CMK (cell line): ENCODE data around the gene GALNT14.

ENCODE experiments used
- DNase-seq: peaks from one replicate; pipeline ENCODE4 v3.0.0-alpha.2; 2010; ENCODE audit warnings: low read depth

GALNT14 gene

DNA sequence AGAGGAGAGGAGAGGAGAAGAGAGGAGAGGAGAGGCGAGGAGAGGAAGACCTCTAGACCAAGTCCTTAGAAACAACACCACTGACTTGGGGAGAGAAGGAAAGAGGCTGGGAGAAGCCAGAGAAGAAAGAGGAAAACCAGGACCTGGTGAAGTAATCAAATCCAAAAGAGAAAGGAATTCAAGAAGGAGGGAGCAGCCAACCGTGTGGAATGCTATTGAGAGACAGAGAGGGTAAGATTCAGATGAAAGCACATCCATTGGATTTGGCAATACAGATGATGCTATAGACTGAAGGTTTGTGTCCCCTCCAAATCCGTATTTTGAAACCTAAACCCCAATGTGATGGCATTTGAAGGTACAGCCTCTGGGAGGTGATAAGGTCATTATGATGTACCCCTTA lies 50.7 kb downstream of the GALNT14 start:
- DNase-seq: no peak

DNA sequence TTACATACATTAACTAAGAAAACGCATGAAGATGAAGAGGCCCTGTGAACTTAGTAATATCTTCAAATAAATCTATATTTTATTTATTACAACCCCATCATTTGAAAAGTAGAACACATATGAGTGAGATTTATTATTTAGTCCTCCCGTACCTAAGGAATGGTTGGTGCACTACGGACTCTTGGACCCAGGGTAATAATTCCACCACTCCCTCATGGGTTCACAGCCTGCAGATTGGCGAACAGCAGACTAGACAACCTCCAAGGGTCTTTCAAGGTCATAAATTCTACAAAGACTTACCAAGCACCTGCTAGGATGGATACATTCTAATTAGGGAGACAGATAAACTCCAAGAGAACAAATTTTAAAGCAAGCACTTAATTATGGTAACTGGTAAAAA lies 51.6 kb downstream of the GALNT14 start:
- DNase-seq: no peak

DNA sequence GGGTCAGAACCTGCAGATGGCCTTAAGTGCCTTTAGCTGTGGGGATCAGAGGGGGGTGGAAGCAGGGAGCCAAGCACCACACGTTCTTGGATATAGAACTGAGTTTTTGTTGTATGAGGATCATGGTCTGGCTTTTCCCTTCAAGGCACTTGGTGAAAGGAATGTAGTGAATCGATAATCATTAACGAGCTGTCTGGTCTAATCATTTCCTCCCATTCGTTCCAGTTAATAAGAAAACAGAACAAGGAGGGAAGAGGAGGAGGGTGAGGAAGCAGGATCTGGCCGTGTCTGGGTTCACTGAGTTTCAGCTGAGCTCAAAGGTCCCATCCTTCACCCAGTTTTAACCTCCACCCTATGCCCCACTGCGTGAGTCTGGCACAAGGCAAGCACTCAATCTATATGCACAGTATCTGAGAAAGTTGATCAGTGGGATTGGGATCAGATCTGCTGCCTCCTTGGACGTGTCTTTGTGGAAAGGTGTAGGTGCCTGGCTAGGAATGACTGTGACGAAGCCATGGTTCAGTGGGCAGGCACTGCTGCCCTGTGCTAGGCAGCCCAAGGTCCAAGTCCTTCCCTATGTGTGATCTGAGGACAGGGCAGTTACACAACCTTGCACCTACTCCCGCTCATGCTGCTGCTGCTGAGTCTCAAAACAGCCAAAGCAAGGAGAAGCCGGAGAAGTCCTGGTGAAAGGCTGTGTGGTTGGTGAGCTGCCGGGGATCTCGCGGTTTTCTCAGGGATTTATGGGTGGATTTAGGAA lies 54.8 kb downstream of the GALNT14 start:
- DNase-seq: no peak

DNA sequence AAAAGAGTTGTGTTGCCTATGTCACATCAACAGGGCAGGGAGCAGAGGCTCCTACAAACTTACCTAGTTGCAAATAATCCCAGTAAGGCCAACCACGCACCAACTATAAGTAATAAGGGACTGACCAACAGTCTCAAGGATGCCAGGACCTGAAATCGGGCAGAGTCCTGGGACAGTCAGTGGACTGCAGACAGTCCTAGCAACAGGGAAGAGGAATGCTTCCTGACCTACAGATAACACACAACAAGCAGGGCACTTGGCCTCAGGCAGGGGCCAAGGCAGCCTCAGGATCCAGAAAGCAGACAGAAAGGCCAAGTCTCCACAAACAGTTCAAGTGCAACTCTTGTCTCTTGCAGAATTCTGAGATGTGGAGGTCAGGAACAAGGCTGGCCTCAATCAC lies 56.2 kb downstream of the GALNT14 start:
- no peak for DNase-seq

DNA sequence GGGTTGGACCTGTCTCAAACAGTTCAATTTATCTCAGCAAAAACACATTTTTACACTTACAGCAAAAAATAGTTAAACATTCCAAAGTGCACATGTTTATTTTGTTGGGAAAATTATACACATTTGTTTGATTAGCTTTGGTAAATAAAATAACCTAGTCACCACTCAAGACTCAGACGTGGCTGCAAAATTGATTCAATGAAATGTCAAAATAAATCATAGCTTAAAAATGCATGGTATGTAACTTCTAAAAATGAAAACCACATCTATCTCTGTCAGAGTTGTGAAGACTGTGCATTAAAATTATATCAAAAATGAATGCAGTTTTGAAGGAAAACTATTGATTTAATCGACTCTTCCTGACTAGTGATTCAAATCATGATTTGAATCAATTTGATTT lies 56.7 kb downstream of the GALNT14 start:
- DNase-seq: no peak

DNA sequence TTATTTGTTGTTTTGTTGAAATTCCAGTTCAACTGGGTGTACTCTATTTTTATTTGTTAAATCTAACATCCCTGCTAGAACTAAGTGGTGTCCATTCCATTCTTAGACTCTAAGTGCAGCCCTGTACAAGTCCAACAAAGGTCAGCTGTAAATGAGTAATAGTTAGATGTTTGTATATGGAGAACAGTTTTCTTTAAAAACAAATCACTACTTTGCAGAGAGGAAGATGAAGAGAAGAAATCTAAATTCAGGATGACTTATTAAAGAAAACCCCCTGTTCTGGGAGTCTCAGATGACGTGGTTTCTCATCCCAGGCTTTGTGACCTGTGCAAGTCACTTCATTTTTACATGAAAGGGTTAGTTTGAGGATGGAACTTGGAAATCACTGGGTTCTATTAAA lies 57.9 kb downstream of the GALNT14 start:
- DNase-seq: no peak

DNA sequence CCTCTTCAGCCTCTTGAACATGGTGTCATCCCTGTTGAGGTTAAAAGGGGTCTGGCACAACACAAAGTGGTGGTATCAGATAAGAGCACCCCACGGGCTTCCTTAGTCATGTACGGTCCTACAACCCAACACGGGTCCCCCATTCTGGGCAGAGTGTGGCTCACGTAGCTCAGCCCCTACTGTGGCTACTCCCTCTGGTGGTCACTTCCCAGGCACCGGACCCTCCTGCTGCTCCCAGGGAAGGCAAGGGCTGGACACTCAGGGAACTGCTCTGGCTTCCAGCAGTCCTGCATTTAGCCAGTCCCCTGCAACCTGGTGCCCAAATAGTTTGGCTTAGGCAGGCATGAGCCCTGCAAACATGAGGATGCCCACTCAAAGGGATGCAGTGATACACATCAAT lies 58.6 kb downstream of the GALNT14 start:
- DNase-seq: no peak

DNA sequence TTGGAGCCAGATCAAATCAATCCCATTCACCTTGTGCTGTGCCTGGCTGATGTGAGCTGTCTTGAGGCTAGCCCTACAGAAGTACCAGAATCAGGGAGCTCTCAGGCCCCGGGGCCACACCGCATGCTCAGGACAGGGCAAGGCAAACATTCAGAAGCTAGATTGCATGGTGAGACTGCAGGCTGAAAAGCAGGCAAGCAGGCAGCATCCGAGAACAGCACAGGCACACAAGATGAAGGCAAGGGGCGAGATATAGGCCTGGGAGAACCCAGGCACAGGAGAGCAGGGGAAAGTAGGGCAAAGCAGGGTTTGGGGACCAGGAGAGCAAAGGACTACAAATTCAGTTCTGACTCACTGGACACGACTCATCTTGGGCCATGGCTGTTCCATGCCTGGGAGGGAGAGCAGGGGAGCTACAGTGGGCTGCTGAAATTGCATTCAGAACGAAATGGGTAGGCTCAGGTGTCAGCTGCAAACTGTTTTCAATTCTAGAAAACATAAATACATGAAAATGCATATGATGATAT lies 59.6 kb downstream of the GALNT14 start:
- no peak for DNase-seq

DNA sequence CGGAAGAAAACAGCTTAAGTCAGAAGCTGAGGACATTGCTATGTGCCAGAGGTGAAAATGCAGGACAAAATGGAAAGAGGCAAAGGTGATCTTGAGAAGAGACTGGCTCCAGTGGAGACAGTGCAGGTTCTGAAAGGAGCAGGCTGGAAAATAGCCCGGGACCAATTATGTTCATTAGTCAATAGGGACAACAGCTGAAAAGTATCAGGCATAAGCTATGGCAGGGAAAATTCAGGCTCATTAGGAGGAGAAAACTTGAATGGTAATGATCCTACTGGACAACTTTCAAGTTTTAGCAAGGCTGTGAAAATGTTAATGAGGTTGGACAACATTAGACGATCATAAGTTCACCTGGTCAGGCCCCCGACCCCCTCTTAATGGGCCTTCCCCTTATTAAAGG lies 60.2 kb downstream of the GALNT14 start:
- DNase-seq: no peak

DNA sequence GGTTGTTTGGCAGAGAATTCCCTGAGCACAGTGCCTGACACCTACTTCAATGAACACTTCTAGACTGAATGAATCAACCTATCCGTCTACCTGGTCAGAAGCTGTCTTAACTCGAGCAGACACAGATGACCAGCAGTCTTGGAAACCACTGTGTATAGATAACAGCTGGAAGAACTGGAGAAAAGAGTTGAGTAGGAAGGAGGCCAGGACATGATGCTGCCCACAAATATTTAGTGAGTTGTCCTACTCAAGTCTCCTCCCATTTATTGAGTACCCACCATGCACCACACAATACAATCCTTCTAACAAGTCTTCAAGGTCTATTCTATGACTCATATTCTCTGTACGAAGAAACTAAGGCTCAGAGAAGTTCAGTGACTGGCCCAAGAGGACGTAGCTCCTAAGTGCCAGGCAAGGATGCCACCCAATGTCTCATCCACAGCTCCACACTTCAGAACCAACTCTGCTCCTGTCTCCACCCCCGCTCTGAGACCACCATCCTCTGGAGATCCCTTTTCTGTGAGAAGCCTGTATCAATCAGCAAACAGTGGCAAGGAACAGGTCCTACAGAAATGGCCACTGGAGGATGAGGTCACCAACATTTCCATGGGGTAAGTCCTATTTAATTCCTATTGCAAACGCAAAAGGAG lies 62.2 kb downstream of the GALNT14 start:
- no peak for DNase-seq

DNA sequence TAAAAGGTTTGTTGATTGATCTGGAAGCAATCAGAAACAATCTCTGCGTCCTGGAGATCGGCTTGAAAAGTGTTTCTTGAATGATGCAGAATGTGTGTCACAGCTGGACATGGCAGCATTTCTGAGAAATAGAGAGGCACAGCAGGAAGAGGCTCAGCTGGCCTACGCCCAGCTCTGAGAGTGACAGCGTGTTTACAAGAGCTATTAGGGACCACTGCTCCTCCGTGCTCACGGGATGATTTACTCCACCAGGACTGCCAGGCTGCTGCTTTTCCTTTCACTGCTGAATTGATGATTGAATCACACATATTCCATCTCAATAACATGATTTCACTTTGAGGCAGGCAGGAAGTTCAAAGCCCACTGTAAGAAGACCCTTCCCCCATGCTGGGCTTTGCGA lies 62.8 kb downstream of the GALNT14 start:
- DNase-seq: no peak

DNA sequence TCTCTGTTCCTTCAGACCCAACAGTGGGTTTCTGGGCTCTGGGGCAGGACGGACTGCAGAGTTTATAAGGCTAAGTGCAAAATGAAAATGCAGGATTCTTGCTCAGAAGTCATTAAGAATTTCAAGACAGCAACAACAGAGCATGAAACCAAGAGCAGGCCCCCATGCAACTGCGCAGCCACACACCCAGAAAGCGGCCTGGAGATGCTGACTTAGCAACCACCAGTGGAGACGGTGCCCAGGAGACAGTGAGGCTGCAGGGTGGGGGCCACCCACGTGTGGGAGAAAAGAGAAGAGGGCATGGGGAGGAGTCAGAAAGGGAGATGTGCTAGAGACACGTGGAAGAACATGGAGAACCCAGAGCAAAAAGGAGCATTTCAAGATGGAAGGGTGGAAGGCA lies 66.5 kb downstream of the GALNT14 start:
- DNase-seq: no peak

DNA sequence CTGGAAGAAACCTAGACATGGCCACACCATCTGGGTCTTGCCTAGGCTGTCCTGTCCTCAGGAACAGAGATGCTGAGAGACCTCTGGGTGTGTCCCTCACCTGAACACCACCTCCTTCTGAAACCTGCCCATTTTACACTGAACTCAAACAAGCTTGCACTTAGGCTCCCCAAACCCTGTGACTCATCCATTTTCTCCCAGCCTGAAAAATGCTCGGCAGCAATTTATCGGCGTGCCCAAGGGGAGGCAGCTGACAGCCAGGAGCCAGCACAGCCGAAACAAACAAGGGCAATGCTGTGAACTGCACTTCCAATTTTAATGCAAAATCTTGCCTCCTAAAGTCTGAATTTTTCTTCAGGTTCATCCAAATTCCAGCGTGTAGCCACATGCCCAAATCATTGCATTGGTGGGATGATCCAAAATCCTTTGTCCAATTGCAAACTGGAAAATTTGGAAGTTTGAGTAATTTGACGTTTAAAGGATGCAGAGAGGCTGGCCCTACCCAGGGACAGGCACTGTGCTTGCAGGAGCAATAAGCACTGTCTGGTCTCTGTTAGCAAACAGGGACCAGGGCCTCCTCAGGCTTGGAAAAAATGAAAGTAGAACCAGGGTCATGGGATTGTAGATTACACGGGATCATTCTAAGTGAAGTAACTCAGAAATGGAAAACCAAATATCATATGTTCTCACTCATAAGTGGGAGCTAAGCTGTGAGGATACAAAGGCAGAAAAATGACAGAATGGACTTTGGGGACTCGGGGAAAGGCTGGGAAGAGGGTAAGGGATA lies 67.7 kb downstream of the GALNT14 start:
- DNase-seq: no peak

DNA sequence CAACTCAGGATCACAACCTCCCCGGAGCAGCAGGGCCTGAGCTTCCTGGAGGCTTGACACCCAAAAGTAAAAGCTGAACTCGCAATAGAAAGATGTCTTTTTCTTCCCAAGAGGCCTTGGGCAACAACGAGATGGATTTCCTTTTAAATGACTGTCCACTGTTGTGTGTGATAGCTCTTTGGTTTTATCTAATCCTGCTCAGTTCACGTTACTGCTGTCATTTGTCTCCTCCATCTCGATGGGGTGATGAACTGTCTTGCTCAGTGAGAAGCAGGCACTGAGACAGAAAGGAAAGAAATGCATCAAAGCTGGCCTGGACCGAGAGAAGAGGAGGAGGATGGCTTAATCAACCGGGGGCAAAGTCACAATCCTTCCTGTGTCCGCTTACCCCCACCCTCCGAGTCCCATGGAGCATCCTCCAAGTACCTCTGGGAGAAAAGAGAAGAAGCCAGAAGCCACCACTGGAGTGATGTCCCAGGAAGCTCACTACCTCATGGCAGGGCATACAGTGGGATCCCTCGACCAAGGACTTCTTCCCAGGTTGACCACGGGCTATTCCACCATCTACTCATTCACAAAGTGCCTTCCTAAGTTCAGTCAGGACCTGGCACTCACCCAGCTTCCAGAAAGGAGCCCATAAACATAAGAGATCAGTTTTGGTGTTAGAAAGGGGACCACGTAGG lies 68.5 kb downstream of the GALNT14 start:
- DNase-seq: no peak

DNA sequence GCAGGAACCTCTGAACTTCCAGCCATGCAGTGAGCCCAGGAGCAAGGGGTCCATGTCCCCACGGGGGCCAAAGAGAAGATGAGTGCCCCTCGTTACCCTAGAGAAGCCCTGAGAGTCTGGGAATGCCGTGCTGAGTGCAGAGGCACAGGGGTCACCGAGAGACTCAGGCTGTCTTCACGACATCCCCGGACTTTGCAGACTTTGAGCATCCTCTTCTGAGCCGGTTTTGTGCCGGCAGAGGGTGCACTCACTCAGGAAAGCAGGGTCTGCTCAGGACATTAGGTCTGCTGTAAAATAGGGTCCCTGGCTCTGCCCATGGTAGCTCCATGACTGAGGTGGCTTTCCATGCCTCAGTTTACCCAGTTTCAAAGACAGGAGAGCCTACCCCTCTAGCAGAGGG lies 71.0 kb downstream of the GALNT14 start:
- no peak for DNase-seq

DNA sequence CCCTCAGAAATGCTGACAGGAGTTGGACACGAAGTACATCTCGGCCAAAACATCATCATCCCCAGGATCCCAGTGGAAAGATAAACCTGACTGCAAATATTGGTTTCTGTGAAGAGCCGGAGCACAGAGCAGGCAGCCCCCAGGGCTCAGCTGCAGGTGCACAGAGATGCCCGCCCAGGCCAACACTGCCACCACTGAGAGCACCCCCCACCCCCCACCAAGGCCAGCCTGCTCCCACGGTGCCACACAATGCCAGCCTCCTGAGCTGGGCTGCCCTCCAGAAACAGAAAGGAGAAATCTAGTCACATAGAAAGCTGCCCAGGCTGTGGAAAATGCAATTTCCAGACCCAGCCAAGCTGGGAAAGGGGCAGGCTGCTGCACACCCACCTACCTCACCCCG lies 71.7 kb downstream of the GALNT14 start:
- DNase-seq: no peak

DNA sequence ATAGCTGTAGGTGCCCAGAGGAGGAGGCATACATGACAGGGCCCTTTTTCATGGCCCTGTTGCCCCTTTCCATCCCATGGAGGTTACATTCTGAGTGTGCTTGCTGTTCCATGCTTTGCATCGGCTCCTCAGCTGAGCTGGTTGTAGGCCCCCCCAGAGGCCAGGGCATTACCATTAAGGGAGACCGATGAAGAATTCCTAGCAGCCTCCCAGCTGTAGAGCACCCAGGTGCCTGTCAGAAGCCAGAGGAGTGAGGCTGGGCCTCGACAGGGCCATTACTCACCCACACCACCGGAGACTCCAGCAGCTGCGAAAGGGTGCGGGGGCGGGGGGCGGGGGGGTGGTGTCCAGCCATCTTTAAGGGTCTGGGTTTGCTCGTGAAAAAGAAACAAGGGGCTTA lies 72.2 kb downstream of the GALNT14 start:
- no peak for DNase-seq

DNA sequence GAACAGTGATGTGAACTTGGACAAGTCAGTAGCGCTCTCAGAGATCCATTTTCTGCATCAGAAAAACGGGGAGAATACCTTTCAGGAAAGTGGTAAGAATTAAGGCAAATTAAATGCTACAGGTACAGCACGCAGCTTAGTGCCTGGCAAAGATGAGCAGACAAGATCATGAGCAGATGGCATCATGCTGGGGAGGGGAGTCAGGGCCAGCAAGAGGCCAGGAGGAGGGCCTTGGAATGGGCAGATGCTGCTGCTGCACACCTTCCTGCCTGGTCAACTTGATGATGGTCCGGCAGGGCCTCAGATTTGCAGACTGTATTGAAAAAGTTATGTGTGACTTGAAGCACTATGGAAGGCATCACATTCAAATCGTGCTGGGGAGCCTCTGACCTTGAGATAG lies 72.9 kb downstream of the GALNT14 start:
- DNase-seq: no peak

DNA sequence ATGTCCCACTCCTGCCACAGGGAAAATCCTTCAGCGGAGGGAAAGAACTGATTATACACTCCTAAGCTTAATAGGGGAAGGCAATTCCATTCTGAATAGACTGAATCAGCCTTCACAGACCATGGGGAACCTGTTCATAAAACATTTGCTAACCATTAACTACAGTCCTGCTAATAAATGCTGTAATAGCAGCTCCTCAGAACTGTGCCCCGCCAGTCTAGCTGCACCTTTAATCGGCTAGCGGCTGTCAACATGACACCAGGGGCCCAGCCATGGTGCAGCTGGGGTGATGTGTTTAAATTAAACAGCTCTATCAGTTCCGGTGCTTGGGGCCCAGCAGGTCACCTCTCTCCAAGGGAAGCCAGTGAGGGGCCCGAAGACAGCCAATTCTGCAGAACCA lies 77.8 kb downstream of the GALNT14 start:
- DNase-seq: no peak

DNA sequence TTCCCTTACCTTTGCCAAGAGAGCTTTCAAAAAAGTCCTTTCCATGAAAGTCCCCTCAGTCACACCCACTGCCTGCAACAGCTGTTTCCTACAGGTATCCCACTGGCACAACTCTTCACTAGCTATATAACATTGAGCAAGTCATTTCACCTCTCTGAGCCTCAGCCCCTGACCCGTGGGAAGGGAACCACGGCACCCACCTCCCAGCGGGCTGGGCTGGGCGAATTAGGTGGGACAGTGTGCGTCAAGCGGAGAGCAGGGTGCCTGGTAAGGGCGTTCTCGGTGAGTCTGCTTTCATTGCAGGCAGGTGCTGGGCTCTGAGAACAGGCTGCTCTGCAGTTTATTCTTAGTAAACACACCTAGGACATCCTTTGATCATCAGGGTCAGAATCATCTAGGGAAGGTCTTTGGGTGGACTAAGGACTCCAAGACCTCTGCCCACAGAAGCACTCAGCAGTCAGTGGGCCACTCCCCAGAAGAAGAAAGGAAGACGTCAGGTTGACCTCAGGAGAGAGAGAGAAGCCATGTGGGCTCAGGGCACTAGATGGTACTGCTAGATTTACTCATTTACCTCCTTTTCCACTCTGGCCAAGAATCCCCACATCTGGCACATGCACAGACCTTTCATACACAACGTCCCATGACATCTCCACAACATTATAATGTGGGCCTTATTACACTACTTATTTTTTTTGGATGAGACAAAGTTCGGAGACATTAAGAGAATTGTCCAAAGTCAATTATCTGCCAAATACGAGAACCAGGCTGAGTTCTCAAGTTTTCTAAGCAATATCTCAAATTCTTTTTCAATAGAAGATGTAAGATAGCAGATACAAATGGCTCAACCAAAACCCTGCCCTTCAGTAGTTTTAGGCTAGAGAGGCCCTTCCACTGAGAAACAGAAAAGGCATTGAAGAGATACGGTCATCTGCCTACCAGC lies 79.9 kb downstream of the GALNT14 start:
- no peak for DNase-seq

DNA sequence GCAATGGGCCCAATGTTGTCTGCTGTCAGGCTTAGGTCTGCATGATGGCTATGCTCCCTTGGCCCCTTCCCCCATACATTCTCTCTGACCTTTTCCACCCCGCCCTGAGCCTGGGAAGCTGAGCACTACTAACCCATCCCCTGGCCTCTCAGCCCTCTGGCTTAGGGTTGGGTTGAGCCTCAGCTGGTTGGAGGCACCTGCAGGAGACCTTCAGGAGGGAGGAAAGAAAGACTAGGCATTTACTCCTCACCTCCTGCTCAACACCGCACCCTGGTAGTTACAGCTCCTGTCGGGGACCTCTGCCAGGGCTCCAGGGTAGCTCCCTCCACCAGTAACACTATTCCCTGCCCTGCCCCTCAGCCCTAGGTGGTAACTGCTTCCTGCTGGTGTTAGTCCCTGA lies 80.5 kb downstream of the GALNT14 start:
- no peak for DNase-seq
